Dermis blood vessel endothelial cell (primary cell): ENCODE data around the gene MCMBP. TPM values are rescaled to one million over a fixed set of nuclear protein-coding genes. Genes with fewer than 3 reads are reported as not detected.
A peak's percentile ranks its signal among the peaks of the same experiment; 100 is the strongest.
"Not testable (repeated sequence)": the region's sequence is repeated elsewhere in the genome, so short reads cannot be mapped to it uniquely, and the experiment has no call there.

Source experiments
- DNase-seq: peaks from one replicate; pipeline ENCODE4 v3.0.0; 2010
- total RNA-seq: library from RNA; depleted of rRNA; stranded (reverse); fragments of >200 nt; gene quantifications from 2 replicates; pipeline ENCODE4 v1.2.3, GENCODE V29; 2014

Gene MCMBP
- total RNA-seq, 1 donor from 2014 or later: 76.4 TPM

DNA sequence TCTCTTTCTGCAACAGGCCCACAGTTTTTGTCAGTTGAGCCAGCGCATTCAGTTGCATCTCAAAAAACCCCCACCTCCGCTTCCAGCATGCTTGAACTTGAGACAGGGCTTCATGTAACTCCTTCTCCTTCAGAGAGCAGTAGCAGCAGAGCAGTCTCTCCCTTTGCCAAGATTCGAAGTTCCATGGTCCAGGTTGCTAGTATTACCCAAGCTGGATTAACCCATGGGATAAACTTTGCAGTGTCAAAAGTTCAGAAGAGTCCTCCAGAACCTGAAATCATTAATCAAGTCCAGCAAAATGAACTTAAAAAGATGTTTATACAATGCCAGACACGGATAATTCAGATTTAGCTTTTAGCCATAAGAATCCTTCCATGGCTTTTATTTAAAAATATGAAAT lies 45.2 kb downstream of the MCMBP start:
- DNase-seq: no peak

DNA sequence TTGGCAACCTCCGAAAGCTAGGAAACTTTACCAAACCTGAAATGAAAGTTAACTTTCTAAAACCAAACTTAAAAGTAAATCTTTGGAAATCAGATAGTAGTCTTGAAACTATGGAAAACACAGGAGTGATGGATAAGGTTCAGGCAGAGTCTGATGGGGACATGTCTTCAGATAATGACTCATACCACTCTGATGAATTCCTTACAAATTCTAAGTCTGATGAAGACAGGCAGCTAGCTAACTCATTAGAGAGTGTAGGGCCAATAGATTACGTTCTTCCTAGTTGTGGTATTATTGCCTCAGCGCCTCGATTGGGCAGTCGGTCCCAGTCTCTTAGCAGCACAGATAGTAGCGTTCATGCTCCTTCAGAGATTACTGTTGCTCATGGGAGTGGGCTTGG lies 45.9 kb downstream of the MCMBP start:
- DNase-seq: no peak

DNA sequence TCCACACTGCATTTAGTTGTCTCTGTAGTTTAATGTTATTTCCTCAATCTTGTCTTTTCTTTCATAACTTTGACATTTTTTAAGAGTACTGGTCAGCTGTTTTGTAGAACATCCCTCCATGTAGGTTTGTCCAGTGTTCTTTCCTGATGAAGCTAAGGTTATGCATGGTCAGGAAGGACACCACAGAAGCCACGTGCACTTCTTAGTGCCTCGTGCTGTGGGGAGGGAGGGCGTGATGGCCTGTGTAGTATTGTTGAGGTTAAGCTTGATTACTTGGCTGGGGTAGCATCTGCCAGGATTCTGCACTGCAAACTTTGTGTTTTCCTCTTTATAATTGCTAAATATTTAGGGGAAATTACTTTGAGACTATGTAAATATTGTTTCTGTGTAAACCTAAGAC lies 48.3 kb downstream of the MCMBP start:
- DNase-seq: no peak

DNA sequence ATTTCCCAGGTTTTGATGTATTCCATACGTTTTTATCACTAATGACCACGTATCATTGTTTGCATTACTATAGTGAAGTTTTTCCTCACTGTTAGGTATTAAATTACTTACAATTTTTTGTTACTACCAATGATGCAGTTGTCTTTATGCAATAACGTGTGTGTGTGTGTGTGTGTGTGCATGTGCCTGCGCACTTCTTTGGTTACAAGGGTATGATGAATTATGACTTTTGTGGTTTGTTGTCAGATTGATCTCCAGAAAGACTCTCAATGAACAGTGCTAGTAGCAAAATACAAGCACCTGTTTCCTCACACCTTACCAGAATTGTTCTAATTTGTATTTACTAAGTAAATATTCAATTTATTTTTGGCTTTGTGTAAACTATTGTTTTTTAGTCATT lies 51.5 kb downstream of the MCMBP start:
- no peak for DNase-seq

DNA sequence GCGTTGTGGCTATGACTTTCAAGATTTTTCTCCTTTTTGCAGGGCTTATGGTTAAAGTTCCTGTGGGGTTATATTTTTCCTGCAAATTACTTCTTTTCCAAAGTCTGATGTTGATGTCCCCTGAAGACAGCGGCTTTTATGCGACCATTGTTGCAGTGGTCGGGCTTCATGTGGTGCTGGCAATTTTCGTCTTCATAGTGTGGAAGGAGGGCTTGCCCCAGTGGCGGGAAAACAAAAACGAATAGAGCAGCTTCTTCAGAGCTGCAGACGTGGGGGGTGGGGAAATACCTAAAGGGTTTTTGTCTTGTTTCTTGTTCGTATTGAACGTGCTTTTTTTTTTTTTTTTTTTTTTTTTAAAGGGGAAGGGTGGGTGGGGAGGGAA lies 53.8 kb downstream of the MCMBP start:
- DNase-seq: no peak

DNA sequence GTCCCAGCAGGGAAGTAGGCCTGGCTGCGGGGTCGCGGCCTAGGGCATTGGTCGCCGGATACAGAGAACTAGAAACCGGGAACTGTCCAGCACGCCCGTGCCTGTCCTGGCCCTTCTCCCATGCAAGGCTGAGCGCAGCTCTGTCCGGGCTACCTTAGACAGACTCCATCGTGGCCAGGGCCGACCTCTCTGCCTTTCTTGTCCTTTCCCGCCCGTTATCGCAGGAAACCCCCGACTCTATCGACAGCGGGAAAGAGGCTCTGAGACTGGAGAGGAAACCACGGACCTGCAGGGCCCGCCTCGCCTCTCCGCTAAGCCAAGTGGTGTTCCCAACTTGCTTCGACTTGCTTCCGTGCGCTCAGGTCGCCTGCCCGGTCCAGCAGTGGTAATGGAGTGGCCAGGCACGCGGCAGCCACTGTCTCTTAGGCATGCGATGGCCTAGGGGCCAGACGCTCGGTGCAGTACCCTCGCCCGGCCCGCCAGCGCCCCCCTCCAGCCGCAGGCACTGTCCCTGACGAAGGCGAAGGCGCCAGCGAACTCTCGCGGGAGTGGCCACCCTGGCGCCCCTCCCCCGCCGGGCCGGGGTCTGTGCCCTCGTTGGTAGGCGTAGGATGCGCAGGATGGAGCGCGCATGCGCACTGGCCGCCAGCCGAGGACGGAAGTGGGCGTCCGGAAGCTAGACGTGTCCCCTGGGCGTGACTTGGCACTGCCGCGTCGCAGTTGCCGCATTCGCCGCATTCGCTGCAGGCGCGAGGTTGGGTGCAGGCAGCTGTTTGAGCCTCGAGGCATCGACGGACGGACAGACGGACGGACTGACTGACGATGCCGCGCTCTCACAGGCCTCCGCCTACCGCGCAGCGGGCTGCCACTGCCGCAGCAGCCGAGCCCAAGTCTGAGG lies 54.4 kb downstream of the MCMBP start:
- peak; percentile 40 for DNase-seq

DNA sequence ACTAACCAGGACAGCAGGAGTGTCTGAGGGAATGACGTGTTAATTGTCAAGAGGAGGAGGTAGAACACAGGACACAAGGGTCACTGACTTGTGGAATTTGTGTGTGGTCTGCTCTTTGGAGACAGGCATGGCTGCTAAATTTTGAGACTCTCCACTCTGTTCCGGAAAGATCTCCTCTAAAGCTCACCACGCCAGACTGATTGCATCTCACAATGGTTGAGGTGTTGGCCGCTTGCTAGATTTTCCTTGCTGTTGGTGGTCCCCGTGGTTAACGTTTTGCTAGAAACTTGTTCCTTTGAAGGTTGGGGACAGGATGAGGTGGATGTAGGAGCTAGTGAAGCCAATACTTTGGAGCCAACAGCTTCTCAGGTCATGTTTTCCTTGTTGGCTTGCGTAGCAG lies 57.0 kb downstream of the MCMBP start:
- DNase-seq: no peak

DNA sequence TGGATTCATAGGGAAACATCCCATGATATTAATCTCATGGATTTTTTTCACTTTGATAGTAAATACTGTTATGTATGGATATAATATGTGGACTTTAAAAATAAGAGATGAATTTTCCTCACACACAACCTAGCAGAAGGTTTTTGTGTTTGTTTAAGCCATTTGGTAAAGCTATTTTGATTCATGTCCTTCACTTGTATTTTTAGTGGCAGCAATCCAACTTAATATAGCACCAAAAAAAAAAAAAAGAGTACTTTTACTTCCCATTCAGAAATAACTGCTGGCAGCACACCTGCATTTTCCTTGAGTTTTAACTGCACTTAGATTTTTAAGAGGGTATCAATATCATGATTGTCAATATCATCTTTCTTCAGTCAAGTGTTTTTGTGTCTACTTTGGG lies 60.0 kb downstream of the MCMBP start:
- DNase-seq: peak; percentile 58

DNA sequence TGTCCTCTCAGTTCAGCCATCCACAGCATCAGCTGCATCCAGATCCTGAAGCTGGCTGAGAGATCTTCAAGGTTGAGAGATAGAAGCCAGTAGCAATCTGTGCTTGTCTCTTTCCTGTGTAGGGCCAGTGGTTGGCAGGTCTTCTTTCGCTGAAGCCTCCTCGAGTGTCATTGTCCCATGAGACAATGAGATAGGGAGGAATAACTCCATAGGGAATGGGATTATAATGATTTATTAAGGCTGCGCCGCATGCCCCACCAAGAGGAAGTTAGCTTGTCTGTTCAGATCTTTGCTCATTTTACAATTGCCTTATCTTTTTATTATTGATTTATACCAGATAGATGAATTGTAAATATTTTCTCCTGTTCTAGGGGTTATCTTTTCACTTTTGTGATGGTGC lies 61.5 kb downstream of the MCMBP start:
- no peak for DNase-seq

DNA sequence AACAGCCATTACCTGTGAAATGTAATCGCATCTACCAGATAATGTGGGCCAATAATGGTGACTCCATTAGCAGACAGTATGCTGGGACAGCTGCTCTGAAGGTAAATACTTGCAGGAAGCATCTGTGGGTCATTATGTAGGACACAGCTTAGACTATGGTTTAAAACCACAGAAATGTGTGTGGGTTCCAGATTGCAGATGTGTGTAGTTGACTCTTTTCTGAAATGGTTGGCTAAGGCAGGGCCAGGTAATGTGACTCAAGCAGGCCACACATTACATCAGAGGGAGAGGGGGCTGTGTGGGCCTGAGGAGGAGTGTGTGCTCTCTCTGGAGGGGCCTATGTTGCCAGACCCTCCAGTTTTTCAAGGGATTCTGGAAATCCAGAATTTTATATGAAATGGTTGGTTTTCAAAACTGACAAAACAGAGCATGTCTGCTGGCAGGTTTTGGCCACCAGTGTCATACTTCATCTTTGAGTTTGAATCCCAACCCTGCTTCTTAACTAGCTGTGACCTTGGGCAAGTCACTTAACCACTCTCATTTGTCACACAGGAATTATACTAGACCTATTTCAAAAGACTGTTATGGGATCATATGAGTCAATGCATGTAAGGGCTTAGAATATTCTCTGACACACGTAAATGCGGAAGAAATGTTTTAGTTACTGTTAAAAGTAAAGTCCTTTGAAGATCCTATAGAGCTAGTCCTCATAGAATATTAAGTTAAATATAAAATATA lies 64.5 kb downstream of the MCMBP start:
- DNase-seq: peak; percentile 49

DNA sequence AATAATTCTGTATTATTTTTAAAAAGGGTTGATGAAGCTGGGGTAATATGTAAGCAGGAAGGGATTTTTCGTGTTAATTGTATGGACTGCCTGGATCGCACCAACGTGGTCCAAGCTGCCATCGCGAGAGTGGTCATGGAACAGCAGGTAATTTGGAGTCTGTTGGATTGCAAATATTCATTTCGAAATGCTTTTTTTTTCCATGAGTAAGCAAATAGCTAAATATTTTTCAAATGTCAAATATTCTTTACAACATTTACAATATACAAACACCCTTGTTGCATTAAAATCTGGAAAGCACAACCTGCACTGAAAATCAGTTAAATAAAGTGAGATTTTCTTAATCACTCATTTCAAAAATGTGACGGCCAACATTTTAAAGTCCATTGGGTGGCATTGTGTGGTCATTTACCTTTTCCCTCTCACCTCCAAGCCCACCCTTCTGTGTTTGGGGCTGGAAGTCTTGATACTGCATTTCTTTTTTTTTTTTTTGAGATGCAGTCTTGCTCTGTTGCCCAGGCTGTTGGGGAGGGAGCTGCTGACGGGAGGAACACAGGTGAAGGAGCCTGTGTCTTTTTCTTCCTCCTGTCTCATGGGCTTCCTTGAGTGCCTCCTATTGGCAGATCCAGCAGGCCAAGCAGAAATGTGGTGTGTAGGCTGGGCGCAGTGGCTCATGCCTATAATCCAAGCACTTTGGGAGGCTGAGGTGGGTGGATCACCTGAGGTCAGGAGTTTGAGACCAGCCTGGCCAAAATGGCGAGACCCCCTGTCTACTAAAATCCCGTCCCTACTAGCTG lies 66.1 kb downstream of the MCMBP start:
- no peak for DNase-seq

DNA sequence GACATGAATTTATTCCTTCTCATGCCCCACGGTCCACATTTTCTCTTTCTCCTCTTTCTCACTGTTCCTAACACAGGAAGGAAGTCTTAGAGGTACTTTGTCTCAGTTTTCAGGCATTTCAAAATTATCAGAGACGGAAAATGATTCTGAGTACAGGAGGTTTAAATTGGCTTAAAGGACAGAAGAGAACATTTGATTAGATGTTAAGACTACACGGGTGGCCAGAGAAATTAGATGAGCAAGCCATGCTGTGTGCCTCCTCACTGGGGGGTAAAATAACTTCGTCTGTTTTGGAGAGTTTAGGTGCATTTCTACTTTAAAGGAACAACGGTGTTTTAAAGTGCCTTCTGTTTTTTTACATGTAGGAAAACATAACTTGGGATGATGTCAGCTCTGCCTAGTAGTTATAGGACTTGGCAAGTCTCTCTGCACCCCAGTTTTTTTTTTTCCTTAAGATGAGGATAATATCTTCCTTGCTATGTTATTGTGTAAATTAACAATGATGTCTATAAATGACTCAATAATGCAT lies 66.9 kb downstream of the MCMBP start:
- peak; percentile 13 for DNase-seq

DNA sequence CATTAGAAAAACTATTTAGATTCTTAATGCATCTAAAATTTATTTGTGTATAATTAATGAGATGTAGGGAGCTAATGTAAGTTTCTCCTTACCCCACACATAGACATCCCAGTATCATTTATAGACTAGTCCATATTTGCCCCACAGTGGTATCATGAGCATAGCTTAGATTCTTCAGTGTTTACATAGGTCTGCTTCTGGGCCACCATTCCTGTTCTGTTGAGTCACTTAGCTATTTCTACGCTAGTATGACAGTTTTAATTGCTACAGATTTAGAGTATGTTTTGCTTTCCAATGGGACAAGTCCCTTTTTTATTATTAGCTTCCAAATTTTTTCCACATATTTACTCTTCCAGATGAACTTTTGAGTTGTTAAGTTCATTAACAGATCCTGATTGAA lies 69.4 kb downstream of the MCMBP start:
- DNase-seq: no peak

DNA sequence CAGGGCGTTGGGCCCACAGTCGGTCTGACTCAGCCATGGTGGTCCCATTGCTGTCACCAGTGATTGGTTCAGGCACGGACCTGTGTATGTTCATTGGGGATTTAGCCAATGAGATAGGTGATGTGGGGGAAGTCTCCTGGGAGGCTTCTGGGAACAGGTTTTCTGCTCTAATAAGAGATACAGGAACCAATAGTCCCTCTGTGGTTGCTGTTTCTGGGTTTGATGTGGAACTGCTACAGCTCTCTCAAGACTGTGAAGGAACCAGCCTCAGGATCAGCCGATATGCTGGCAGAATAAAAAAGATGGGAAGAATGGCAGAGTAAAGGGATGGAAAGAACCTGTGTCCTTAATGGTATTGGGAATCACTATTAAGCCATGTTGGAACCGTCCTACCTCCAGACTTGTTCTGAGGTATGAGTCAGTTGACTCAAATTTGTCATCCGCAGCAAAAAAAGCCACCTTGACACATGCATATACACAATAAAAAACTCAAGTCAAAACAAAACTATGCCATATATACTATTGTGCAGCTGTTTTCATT lies 70.6 kb downstream of the MCMBP start:
- no peak for DNase-seq

DNA sequence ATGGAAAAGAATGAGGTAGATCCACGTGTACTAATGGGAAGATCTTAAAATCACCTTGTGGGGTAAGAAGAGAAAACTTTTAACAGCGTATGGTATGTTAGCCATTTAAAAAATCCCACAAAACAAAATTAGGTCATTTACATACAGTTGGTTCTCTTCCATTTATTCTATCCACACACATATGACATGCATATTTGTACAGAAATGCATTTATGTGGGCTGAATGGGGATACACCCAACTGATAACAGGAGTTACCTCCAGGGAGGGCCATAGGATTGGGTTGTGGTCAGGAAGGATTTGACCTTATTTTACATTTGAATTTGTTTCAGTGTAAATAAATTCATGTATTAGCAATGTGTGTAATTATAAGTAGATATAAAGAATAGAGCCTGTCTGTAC lies 71.5 kb downstream of the MCMBP start:
- DNase-seq: no peak

DNA sequence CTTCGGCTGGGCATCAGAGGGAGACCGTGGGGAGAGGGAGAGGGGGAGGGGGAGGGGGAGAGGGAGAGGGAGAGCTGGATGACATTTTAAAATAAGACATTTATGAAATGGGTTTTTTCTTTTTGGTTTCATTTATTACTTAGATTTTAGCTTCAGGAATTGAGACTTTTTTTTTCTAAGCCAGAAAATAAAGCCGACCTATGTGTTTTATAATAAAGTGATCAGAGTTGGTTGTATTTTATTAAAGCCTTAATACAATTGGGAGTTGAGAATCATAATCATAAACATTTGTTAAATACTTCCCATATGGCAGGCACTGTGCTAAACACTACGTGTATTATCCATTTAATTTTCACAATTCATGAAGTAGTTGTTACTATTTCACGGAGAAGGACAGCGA lies 76.6 kb downstream of the MCMBP start:
- DNase-seq: no peak

DNA sequence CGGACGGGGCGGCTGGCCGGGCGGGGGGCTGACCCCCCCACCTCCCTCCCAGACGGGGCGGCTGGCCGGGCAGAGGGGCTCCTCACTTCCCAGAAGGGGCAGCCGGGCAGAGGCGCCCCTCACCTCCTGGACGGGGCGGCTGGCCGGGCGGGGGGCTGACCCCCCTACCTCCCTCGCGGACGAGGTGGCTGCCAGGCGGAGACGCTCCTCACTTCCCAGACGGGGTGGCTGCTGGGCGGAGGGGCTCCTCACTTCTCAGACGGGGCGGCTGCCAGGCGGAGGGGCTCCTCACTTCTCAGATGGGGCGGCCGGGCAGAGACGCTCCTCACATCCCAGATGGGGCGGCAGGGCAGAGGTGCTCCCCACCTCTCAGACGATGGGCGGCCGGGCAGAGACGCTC lies 77.5 kb downstream of the MCMBP start:
- DNase-seq: not testable (repeated sequence)

DNA sequence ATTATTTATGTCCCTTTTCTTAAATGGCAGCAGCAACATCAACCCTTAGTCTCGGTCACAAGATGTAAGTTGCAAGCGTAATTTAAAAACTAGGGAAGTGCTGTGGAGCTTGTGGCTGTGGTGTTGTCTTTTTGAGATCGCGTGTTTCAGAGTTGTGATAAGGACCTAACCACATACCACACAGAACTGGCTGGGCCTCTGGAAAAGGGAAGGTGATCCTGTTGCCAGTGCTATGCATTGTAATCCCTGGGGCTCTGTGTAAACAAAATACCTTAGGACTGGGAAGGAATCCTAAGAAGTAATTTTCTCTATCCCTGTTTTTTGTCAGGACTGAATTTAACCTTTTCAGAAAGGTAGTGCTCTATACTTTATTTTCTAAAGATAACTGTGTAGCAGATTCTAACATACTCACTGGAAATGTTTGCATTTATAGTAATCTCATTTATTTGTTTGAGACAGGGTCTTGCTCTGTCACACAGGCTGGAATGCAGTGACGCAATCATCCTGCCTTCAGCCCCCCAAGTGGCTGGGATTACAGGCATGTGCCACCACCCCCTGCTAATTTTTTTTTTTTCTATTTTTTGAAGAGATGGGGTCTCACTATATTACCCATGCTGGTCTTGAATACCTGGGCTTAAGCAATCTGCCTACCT lies 86.4 kb downstream of the MCMBP start:
- DNase-seq: no peak

DNA sequence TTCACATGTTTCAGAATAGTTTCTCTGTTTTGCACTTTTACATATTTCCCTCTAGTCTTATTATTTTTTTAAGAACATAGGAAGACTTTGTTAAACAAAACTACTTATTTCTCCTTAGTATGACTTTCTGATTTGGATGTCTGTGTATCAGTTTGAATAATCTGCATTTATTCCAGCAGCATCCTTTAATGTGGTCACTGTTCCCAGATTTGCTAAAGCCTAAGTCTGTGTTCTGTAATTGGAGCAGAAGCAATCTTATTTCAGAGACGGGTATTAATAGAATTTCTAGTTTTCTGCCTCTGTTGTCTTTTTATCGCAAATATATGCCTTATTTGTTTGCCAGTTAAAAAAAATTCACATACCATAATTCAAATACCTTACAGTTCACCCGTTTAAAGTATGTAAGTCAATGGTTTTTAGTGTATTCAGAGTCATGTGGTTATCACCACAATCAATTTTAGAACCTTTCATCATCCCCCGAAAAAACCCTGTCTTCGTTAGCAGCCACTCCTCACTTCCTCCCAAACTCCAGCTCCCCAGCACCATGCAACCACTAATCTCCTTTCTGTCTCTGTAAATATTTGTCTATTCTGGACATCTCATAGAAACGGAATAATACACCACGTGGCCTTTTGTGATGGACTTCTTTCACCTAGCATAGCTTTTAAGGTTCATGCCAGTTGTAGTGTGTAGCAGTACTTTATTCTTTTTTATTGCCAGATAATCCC lies 88.1 kb downstream of the MCMBP start:
- DNase-seq: no peak

DNA sequence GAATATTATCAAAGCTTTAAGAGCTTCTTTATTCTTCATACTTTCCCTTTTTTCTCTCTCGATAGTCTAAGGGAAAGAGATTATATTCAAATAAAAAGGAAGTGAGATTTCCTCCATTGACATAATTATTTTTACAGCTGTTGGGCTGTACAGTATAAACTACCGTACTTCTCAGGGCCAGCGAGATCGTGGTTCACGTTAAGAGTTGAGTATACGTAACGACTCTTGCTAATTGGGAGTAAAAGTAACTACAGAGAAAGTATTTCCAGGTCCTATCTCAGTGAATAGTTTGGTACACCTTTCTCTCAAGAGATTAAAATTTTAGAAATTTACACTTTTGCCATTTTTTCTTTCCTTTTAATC lies 89.0 kb downstream of the MCMBP start:
- peak; percentile 58 for DNase-seq

DNA sequence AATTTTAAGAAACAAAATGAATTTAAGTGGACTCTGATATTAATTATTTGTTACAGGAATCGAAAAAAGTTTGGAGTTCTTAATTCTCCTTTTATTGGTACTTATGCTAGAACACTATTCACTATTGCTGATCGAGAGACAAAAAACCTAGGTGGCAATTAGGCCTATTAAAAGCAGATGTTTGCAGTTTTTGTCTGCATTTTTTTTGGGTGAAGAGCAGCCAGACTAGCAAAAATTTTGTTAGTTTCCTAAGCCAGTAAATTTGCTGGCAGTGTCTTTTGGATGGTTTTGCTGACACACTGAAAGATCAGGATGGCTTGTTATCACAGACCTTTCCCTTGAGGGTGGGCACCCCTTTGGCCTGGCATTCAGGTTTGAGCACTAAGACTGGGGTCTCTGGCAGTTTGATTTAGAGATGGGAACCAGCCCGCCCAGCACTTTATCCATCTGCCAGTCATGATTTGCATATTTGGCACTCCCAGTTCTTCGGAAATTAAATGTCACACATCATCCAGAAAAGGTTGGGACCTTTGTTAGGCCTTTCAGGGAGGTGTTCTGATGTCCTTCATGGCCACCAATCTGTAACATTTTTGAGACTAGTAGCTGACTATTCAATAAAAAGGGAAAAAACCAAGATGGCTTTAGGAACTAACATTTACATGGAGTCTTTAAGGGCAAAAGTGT lies 89.5 kb downstream of the MCMBP start:
- DNase-seq: peak; percentile 25
